ENCODE results near the gene IGSF23. TPM values are rescaled to one million over a fixed set of nuclear protein-coding genes. Genes with fewer than 3 reads are reported as not detected.
A peak's percentile ranks its signal among the peaks of the same experiment; 100 is the strongest.

The IGSF23 gene
- total and polyA plus RNA-seq, 2 donors (not counting 1 experiment from before 2014, with no cell fraction given) = not detected

DNA sequence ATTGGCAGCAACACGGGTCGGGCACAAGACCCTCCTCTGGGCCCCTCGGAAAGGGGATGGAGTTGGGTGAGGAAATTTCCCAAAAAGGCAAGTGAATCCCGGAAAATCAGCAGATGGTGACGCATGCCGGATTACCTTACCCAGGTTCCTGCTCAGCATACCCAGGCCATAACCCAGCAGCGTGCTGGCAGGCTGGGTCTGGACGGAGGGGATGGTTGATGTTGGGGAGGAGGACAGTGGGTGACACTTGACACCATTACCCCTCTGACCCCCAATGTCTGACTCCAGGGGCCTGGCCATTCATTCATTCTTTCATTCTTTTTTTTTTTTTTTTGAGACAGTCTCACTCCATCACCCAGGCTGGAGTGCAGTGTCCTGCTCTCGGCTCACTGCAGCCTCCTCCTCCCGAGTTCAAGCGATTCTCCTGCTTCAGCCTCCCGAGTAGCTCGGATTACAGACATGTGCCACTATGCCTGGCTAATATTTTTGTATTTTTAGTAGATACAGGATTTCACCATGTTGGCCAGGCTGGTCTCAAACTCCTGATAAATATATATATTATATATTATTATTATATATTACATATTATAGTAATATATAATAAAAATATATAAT, 31.1 kb downstream of the IGSF23 start:
- peak overlapping the region; percentile 74 for H3K4me2 ChIP-seq (replicated peaks; ENCODE audit: low read depth, low read length, poor library complexity, severe bottlenecking)
- H3K9me3 Mint-ChIP-seq (ENCODE audit: insufficient read depth) = no peaks in the 10 kb centered on the region
- DNase-seq (no peak), ATAC-seq (ENCODE audit: low read depth) (no peak)
- peaks cover 0 to 37% (median 12%) of the 10 kb centered on the region in 4 experiments for H3K27me3 ChIP-seq (replicated peaks in 1 of 4; ENCODE audit: control extremely low read depth in 1 of 4, control insufficient read depth in 3 of 4, insufficient read depth in 4 of 4, low read length in 3 of 4)
- peaks cover 0 to 3% (median 0%) of the 10 kb centered on the region in 3 donors for H3K9me3 ChIP-seq (ENCODE audit: control extremely low read depth in 1 of 3, control insufficient read depth in 2 of 3, insufficient read depth in 1 of 3, low read length in 2 of 3)
- H3K27ac ChIP-seq (ENCODE audit: low read length in 2 of 2) = no peak overlapping the region
- peak overlapping the region in 3 of 5 experiments; percentile 25 to 39 (median 38) for H3K4me3 ChIP-seq (ENCODE audit: control extremely low read depth in 1 of 5, extremely low read depth in 1 of 5, insufficient read depth in 1 of 5, low read depth in 2 of 5, low read length in 4 of 5)
- H3K4me1 ChIP-seq (ENCODE audit: control insufficient read depth in 2 of 2, insufficient read depth in 2 of 2, low read length in 2 of 2) = peaks cover 8 to 9% of the 10 kb centered on the region in 2 donors
- peak overlapping the region; percentile 60 for H2AFZ ChIP-seq (ENCODE audit: insufficient read depth, low read depth, low read length, poor library complexity, severe bottlenecking)
- peak overlapping the region; percentile 29 for H3K9ac ChIP-seq (ENCODE audit: low read length)
- H3K4me3 Mint-ChIP-seq = peak overlapping the region; percentile 50
- H3K36me3 ChIP-seq (replicated peaks in 1 of 2; ENCODE audit: control extremely low read depth in 1 of 2, control insufficient read depth in 1 of 2, extremely low read depth in 1 of 2, insufficient read depth in 2 of 2, low read length in 1 of 2) = no peaks in the 10 kb centered on the region
- WGBS (ENCODE audit: insufficient coverage) = 0% methylated on average over 3 of the region's 13 CpGs
- ChIA-PET POLR2A (no interaction called here), CTCF (no interaction called here)
- no peaks in the 10 kb centered on the region for H3K79me2 ChIP-seq (ENCODE audit: control insufficient read depth, insufficient read depth, low read length)
- intact Hi-C loops (cut with micrococcal nuclease) = no loop called here
- H3K27me3 Mint-ChIP-seq = peaks cover 36% of the 10 kb centered on the region
- H4K20me1 ChIP-seq (ENCODE audit: control insufficient read depth, insufficient read depth, low read length, poor library complexity, severe bottlenecking) = no peaks in the 10 kb centered on the region
- no peak overlapping the region for H3K27ac Mint-ChIP-seq
- H3K4me1 Mint-ChIP-seq = peaks cover 4% of the 10 kb centered on the region
- TF ChIP-seq, protein P1, sequence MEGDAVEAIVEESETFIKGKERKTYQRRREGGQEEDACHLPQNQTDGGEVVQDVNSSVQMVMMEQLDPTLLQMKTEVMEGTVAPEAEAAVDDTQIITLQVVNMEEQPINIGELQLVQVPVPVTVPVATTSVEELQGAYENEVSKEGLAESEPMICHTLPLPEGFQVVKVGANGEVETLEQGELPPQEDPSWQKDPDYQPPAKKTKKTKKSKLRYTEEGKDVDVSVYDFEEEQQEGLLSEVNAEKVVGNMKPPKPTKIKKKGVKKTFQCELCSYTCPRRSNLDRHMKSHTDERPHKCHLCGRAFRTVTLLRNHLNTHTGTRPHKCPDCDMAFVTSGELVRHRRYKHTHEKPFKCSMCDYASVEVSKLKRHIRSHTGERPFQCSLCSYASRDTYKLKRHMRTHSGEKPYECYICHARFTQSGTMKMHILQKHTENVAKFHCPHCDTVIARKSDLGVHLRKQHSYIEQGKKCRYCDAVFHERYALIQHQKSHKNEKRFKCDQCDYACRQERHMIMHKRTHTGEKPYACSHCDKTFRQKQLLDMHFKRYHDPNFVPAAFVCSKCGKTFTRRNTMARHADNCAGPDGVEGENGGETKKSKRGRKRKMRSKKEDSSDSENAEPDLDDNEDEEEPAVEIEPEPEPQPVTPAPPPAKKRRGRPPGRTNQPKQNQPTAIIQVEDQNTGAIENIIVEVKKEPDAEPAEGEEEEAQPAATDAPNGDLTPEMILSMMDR (IDR thresholded peaks at IDR 0.05) = no peak
- no peak for TF ChIP-seq EZH2 (IDR thresholded peaks at IDR 0.05; ENCODE audit: borderline replicate concordance, insufficient read depth, low read depth, low read length, poor library complexity, severe bottlenecking)

DNA sequence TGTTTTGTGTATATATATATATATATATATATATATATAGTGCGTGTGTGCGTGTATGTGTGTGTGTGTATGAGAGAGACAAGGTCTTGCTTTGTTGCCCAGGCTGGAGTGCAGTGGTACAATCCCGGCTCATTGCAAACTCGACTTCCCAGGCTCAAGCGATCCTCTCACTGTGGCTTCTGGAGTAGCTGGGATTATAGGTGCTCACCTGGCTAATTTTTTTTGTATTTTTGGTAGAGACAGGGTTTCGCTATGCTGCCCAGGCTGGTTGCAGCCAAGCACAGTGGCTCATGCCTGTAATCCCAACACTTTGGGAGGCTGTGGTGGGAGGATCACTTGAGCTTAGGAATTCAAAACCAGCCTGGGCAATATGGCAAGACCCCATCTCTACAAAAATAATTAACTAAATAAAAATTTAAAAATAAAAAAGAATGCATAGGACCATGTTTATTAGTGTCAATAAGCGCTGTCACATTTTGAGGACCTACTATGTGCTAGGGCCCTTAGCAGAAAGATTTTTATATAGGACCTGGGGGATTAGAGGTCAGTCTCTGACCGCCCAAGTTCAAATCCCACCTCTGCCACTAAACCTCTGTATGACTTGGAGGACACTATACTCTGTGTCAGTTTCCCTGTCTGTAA, 32.2 kb downstream of the IGSF23 start:
- intact Hi-C loops (cut with micrococcal nuclease) = no loop called here
- peaks cover 8 to 9% of the 10 kb centered on the region in 2 donors for H3K4me1 ChIP-seq (ENCODE audit: control insufficient read depth in 2 of 2, insufficient read depth in 2 of 2, low read length in 2 of 2)
- H3K9me3 ChIP-seq (ENCODE audit: control extremely low read depth in 1 of 3, control insufficient read depth in 2 of 3, insufficient read depth in 1 of 3, low read length in 2 of 3) = peaks cover 0 to 3% (median 0%) of the 10 kb centered on the region in 3 donors
- H3K36me3 ChIP-seq (replicated peaks in 1 of 2; ENCODE audit: control extremely low read depth in 1 of 2, control insufficient read depth in 1 of 2, extremely low read depth in 1 of 2, insufficient read depth in 2 of 2, low read length in 1 of 2) = no peaks in the 10 kb centered on the region
- no peak overlapping the region for H3K9ac ChIP-seq (ENCODE audit: low read length)
- no peaks in the 10 kb centered on the region for H3K79me2 ChIP-seq (ENCODE audit: control insufficient read depth, insufficient read depth, low read length)
- H3K4me2 ChIP-seq (replicated peaks; ENCODE audit: low read depth, low read length, poor library complexity, severe bottlenecking) = no peak overlapping the region
- H3K4me3 Mint-ChIP-seq = no peak overlapping the region
- H3K4me1 Mint-ChIP-seq = peaks cover 4% of the 10 kb centered on the region
- ATAC-seq (ENCODE audit: low read depth) (no peak), DNase-seq (no peak)
- no peak overlapping the region for H3K27ac Mint-ChIP-seq
- H2AFZ ChIP-seq (ENCODE audit: insufficient read depth, low read depth, low read length, poor library complexity, severe bottlenecking) = no peak overlapping the region
- TF ChIP-seq EZH2 (IDR thresholded peaks at IDR 0.05; ENCODE audit: borderline replicate concordance, insufficient read depth, low read depth, low read length, poor library complexity, severe bottlenecking) = no peak
- TF ChIP-seq, protein P1 (IDR thresholded peaks at IDR 0.05) = no peak
- no peak overlapping the region for H3K4me3 ChIP-seq (ENCODE audit: control extremely low read depth in 1 of 5, extremely low read depth in 1 of 5, insufficient read depth in 1 of 5, low read depth in 2 of 5, low read length in 4 of 5)
- CTCF ChIA-PET = no interaction called here
- 100% methylated on average over 4 of the region's 8 CpGs for WGBS (ENCODE audit: insufficient coverage)
- no peaks in the 10 kb centered on the region for H3K9me3 Mint-ChIP-seq (ENCODE audit: insufficient read depth)
- H4K20me1 ChIP-seq (ENCODE audit: control insufficient read depth, insufficient read depth, low read length, poor library complexity, severe bottlenecking) = no peaks in the 10 kb centered on the region
- H3K27me3 Mint-ChIP-seq = peaks cover 35% of the 10 kb centered on the region
- H3K27me3 ChIP-seq (replicated peaks in 1 of 4; ENCODE audit: control extremely low read depth in 1 of 4, control insufficient read depth in 3 of 4, insufficient read depth in 4 of 4, low read length in 3 of 4) = peaks cover 0 to 37% (median 12%) of the 10 kb centered on the region in 4 experiments
- POLR2A ChIA-PET = no interaction called here
- H3K27ac ChIP-seq (ENCODE audit: low read length in 2 of 2) = no peak overlapping the region

Measured in B cell (primary cell).